OCI-LY1 (cell line): ENCODE measurements around the gene KPNB1.

Source experiments
- CTCF ChIP-seq: fragments of 200-600 bp; sonication (generic), shearing (Covaris generic); IDR thresholded peaks from 2 replicates; pipeline ENCODE4 v1.5.1; 2017; ENCODE audit warnings: mild to moderate bottlenecking, antibody characterized with exemption, low read length, moderate library complexity, mixed read lengths
- EZH2 ChIP-seq: fragments of 200-600 bp; sonication (generic), shearing (Covaris generic); IDR thresholded peaks from 2 replicates; pipeline ENCODE4 v1.8.0; 2017; ENCODE audit warnings: borderline replicate concordance, mixed run types, mild to moderate bottlenecking, antibody characterized with exemption, low read length, moderate library complexity, mixed read lengths

- TF ChIP-seq CTCF (no peak), EZH2 (no peak)
These were observed 19.9 kb upstream of the KPNB1 start for GRCh38 chr17:47629826-47630225.
